K562 (cell line): ENCODE results near the gene DAG1. TPM values are rescaled to one million over a fixed set of nuclear protein-coding genes. Genes with fewer than 3 reads are reported as not detected.
A peak's percentile ranks its signal among the peaks of the same experiment; 100 is the strongest.

Experiments
- ATAC-seq: fragments of 200-7000 bp; cut with Tn5 transposase; 3 replicates; pipeline ENCODE4 v1.9.1; 2020; ENCODE audit warnings: moderate library complexity
- BruUV-seq: library from RNA; stranded (reverse); fragments of 400-500 nt; replicated peaks from 2 replicates; lab custom pipeline; 2021; lab: Mats Ljungman, UMichigan
- CTCF ChIA-PET: fragments of 300-600 bp; formaldehyde crosslinking; extraction: SDS; loops from one replicate; lab custom pipeline; 2021; ENCODE audit warnings: low intra/inter-chr PET ratio; lab: Yijun Ruan, JAX
- POLR2A ChIA-PET: fragments of 300-600, 350-650 bp; sonication (Branson Sonifier 250); formaldehyde crosslinking; extraction: SDS; loops from one replicate; lab custom pipeline; 2021; ENCODE audit warnings: antibody characterized with exemption, inconsistent platforms; lab: Yijun Ruan, JAX
- DNase-seq, 4 experiments: peaks; one replicate each; pipeline versions ENCODE4 v3.0.0 to v3.0.0-alpha.2; 2011 to 2018; ENCODE audit warnings: low spot score in 3 of 4, mixed read lengths in 3 of 4; ENCODE audit errors: extremely low read depth in 1 of 4
- FAIRE-seq: peaks from 2 replicates; lab custom pipeline; 2011; peaks lifted over from hg19 to GRCh38; lab: Jason Lieb, UNC
- H2AFZ ChIP-seq: 2 replicates; pipeline ENCODE4 v1.6.0; 2011; ENCODE audit warnings: low read depth, low read length, control low read depth, inconsistent platforms
- H3K27ac ChIP-seq: fragments of 200-600 bp; 3 replicates; pipeline ENCODE4 v1.8.0; 2011; ENCODE audit warnings: low read depth, mild to moderate bottlenecking, control low read depth, inconsistent platforms, low read length, moderate library complexity, mixed read lengths; ENCODE audit errors: extremely low read depth
- H3K27me3 ChIP-seq, 2 experiments: fragments of 300-600 bp in 1 of 2; 2 replicates in 1 of 2; 3 replicates in 1 of 2; pipeline versions ENCODE4 v1.6.0 to v1.8.0; 2011; ENCODE audit warnings: inconsistent platforms in 2 of 2, low read length in 2 of 2, mild to moderate bottlenecking in 1 of 2, mixed read lengths in 1 of 2, moderate library complexity in 1 of 2; ENCODE audit not compliant: control insufficient read depth in 2 of 2, insufficient read depth in 2 of 2
- H3K36me3 ChIP-seq: fragments of 300-600 bp; 3 replicates; pipeline ENCODE4 v1.8.0; 2011; ENCODE audit warnings: mild to moderate bottlenecking, low read length, inconsistent platforms; ENCODE audit not compliant: control insufficient read depth, insufficient read depth
- H3K4me1 ChIP-seq, 2 experiments: fragments of 200-600 bp in 1 of 2; replicated peaks in 1 of 2; 2 replicates in 1 of 2; 3 replicates in 1 of 2; pipeline versions ENCODE4 v1.5.1 to v1.8.0; 2011; ENCODE audit warnings: inconsistent platforms in 2 of 2, low read length in 2 of 2, mild to moderate bottlenecking in 1 of 2, mixed read lengths in 1 of 2, moderate library complexity in 1 of 2; ENCODE audit not compliant: control insufficient read depth in 2 of 2, insufficient read depth in 2 of 2
- H3K4me2 ChIP-seq: 2 replicates; pipeline ENCODE4 v1.6.1; 2011; ENCODE audit warnings: low read length, control low read depth, inconsistent platforms, mixed read lengths; ENCODE audit not compliant: insufficient read depth
- H3K4me3 ChIP-seq: fragments of 200-600 bp; sonication (generic), shearing (Covaris generic); 2 replicates; pipeline ENCODE4 v1.5.1; 2016; ENCODE audit warnings: control low read depth, inconsistent platforms
- H3K79me2 ChIP-seq: fragments of 200-600 bp; 3 replicates; pipeline ENCODE4 v1.8.0; 2011; ENCODE audit warnings: low read length, inconsistent platforms; ENCODE audit not compliant: control insufficient read depth, insufficient read depth
- H3K9ac ChIP-seq, 2 experiments: 2 replicates each; pipeline versions ENCODE4 v1.6.0 to v1.6.1; 2011; ENCODE audit warnings: low read depth in 2 of 2, low read length in 2 of 2, control low read depth in 1 of 2, inconsistent platforms in 1 of 2, mild to moderate bottlenecking in 1 of 2, mixed read lengths in 1 of 2; ENCODE audit not compliant: insufficient read depth in 1 of 2
- H3K9me1 ChIP-seq: one replicate; pipeline ENCODE4 v1.6.0; 2011; ENCODE audit warnings: inconsistent platforms, mild to moderate bottlenecking, low read length, moderate library complexity; ENCODE audit not compliant: control insufficient read depth, insufficient read depth
- H3K9me3 ChIP-seq: replicated peaks from 2 replicates; pipeline ENCODE4 v1.5.1; 2011; ENCODE audit warnings: low read depth, low read length, inconsistent platforms; ENCODE audit not compliant: control insufficient read depth, insufficient read depth
- H4K20me1 ChIP-seq: replicated peaks from 2 replicates; pipeline ENCODE4 v1.6.1; 2011; ENCODE audit warnings: low read length, inconsistent platforms, mixed read lengths; ENCODE audit not compliant: control insufficient read depth, insufficient read depth
- E2F8 ChIP-seq: fragments of 450-650 bp; IDR thresholded peaks from 2 replicates; pipeline ENCODE4 v1.7.1; 2018; ENCODE audit warnings: mild to moderate bottlenecking, low read depth; ENCODE audit not compliant: partially characterized antibody
- GTF3C2 ChIP-seq: IDR thresholded peaks from 3 replicates; pipeline ENCODE4 v1.6.1; 2011; ENCODE audit warnings: borderline replicate concordance, mild to moderate bottlenecking, moderate library complexity; ENCODE audit not compliant: insufficient read length; ENCODE audit errors: extremely low read depth
- NKRF ChIP-seq: fragments of 450-650 bp; IDR thresholded peaks from 2 replicates; pipeline ENCODE4 v1.6.1; 2016; ENCODE audit warnings: borderline replicate concordance
- PHB ChIP-seq: fragments of 250-450 bp; sonication (Bioruptor Pico); IDR thresholded peaks from 2 replicates; pipeline ENCODE4 v1.5.0; 2021
- SIRT6 ChIP-seq: IDR thresholded peaks from one replicate; pipeline ENCODE4 v1.6.1; 2012; ENCODE audit warnings: low read depth, mild to moderate bottlenecking, control low read depth, inconsistent platforms, low read length, moderate library complexity
- ZNF512 ChIP-seq: IDR thresholded peaks from 2 replicates; pipeline ENCODE4 v1.6.1; 2016; ENCODE audit warnings: missing genetic modification characterization, missing compliant biosample characterization
- WGBS: fragments of 100-300 bp; shearing (Covaris generic); methylation state at CpG from one replicate; pipeline ENCODE4 v1.1.6; 2016; ENCODE audit warnings: low coverage, mixed read lengths; ENCODE audit not compliant: insufficient coverage; ENCODE audit errors: missing lambda C conversion rate; 5-methylcytosine and 5-hydroxymethylcytosine counted together
- in situ Hi-C: fragments of 300-500 bp; cut with MboI; formaldehyde crosslinking; loops from 4 replicates; pipeline ENCODE4 v1.15.0; 2018; ENCODE audit warnings: inconsistent platforms, mixed read lengths
- intact Hi-C: fragments of 100-400 bp; cut with micrococcal nuclease; formaldehyde crosslinking; loops from 2 replicates; pipeline ENCODE4 v1.14.2; 2022
- polyA plus RNA-seq, 8 experiments: library from polyadenylated mRNA; depleted of rRNA in 4 of 8; stranded (reverse) in 5 of 8; unstranded in 3 of 8; fragments of >200 nt; fragmentation: Nextera tagmentation in 2 of 8; fragmentation: Illumina TruSeq in 1 of 8; extraction: Ambion mirVana in 2 of 8; extraction: Trizol in 1 of 8; gene quantifications; 2 replicates each; pipeline versions ENCODE4 v1.2.1 to v1.2.3, GENCODE V29; 2011 to 2014; ENCODE audit warnings: inconsistent platforms in 1 of 8, missing spikeins in 1 of 8
- total RNA-seq, 7 experiments: library from RNA; depleted of rRNA in 6 of 7; stranded (reverse); fragments of >200 nt in 6 of 7; fragmentation: Illumina TruSeq in 2 of 7; extraction: Trizol in 2 of 7; gene quantifications; 2 replicates each; pipeline versions ENCODE4 v1.2.1 to v1.2.3, GENCODE V29; 2011 to 2021; ENCODE audit warnings: low replicate concordance in 1 of 7
- TF ChIP-seq, protein P1 (sequence below): fragments of 250-450 bp; sonication (Bioruptor Pico); IDR thresholded peaks from 2 replicates; pipeline ENCODE4 v1.9.0; 2021; ENCODE audit warnings: mild to moderate bottlenecking

DAG1 gene
- total and polyA plus RNA-seq, 9 of the 15 experiments (the other 6 are each of a cell fraction or from before 2014, with no cell fraction given): 0.29 to 19.6 (median 8.2) TPM

- TF ChIP-seq E2F8: no peak
- TF ChIP-seq SIRT6: no peak
- TF ChIP-seq, protein P1, sequence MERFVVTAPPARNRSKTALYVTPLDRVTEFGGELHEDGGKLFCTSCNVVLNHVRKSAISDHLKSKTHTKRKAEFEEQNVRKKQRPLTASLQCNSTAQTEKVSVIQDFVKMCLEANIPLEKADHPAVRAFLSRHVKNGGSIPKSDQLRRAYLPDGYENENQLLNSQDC: no peak
- no peak for TF ChIP-seq PHB
- TF ChIP-seq, all 486 proteins: peak for 0
These were observed 24.7 kb upstream of the DAG1 start (continued) for GRCh38 chr3:49445391-49445790.

DNA sequence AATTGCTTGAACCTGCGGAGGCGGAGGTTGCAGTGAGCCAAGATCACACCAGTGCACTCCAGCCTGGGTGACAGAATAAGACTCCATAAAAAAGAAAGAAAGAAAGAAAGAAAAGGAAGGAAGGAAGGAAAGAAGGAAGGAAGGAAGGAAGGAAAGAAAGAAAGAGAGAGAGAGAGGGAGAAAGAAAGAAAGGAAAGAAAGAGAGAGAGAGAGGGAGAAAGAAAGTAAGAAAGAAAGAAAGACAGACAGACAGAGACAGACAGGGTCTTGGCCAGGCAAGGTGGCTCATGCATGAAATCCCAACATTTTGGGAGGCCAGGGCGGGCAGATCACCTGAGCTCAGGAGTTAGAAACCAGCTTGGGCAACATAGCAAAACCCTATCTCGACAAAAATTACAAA, 16.4 kb upstream of the DAG1 start:
- H3K27me3 ChIP-seq: no peaks in the 10 kb centered on the region
- ChIA-PET CTCF (no interaction called here), POLR2A (no interaction called here)
- no peaks in the 10 kb centered on the region for H3K79me2 ChIP-seq
- DNase-seq (no peak), FAIRE-seq (no peak), ATAC-seq (no peak)
- no peak overlapping the region for H3K27ac ChIP-seq
- H3K9ac ChIP-seq: no peak overlapping the region
- intact Hi-C loops: loop anchor here (1.0 kb wide), 2 partner anchors 86 to 218 kb away; no protein-coding TSS in a partner anchor
- no peak overlapping the region for H3K4me2 ChIP-seq
- 42% methylated on average over 2 of the region's 4 CpGs for WGBS
- TF ChIP-seq NKRF (no peak), ZNF512 (tag) (peak; percentile 53; the same call in 1 of the 2 replicates), GTF3C2 (no peak)
- in situ Hi-C loops: no loop called here
- no TSS peak for BruUV-seq
- no peaks in the 10 kb centered on the region for H4K20me1 ChIP-seq
- H3K36me3 ChIP-seq: no peaks in the 10 kb centered on the region
- H3K9me1 ChIP-seq: no peaks in the 10 kb centered on the region
- H3K4me3 ChIP-seq: no peak overlapping the region
- no peak overlapping the region for H2AFZ ChIP-seq
- H3K4me1 ChIP-seq: peaks cover 0 to 2% of the 10 kb centered on the region in 2 experiments; a peak in 3 of 5 replicates
- H3K9me3 ChIP-seq: no peaks in the 10 kb centered on the region
